GM19025 (cell line): ENCODE measurements around the gene TUBB3.
"Not testable (repeated sequence)": the region's sequence is repeated elsewhere in the genome, so short reads cannot be mapped to it uniquely, and the experiment has no call there.

ENCODE experiments used
- ATAC-seq: cut with Tn5 transposase; IDR thresholded peaks from one replicate; pipeline ENCODE4 v1.9.1; 2021; ENCODE audit warnings: mild to moderate bottlenecking, low read depth, moderate library complexity; ENCODE audit not compliant: unreplicated experiment

TUBB3 gene

GRCh38 chr16:89922884-89923639 is at the start of gene TUBB3:
TSS of gene TUBB3 (plus strand) at chr16:89923342. CDS start at chr16:89923402, 60 bp downstream.
- no peak for ATAC-seq

GRCh38 chr16:89873972-89874689 is 49.0 kb upstream of the TUBB3 start:
- peak; percentile 66 for ATAC-seq

DNA sequence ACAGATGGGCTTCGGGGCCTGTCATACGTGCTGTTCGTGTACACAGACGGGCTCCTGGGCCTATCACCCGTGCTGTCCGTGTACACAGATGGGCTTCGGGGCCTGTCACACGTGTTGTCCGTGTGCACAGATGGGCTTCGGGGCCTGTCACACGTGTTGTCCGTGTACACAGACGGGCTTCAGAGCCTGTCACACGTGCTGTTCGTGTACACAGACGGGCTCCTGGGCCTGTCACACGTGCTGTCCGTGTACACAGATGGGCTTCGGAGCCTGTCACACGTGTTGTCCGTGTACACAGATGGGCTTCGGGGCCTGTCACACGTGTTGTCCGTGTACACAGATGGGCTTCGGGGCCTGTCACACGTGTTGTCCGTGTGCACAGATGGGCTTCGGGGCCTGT is 44.0 kb upstream of the TUBB3 start:
- not testable (repeated sequence) for ATAC-seq

GRCh38 chr16:89880477-89881367 is 42.4 kb upstream of the TUBB3 start:
- ATAC-seq, result no peak

- no peak for ATAC-seq
Observed at GRCh38 chr16:89881368-89881730, 41.8 kb upstream of the TUBB3 start.

DNA sequence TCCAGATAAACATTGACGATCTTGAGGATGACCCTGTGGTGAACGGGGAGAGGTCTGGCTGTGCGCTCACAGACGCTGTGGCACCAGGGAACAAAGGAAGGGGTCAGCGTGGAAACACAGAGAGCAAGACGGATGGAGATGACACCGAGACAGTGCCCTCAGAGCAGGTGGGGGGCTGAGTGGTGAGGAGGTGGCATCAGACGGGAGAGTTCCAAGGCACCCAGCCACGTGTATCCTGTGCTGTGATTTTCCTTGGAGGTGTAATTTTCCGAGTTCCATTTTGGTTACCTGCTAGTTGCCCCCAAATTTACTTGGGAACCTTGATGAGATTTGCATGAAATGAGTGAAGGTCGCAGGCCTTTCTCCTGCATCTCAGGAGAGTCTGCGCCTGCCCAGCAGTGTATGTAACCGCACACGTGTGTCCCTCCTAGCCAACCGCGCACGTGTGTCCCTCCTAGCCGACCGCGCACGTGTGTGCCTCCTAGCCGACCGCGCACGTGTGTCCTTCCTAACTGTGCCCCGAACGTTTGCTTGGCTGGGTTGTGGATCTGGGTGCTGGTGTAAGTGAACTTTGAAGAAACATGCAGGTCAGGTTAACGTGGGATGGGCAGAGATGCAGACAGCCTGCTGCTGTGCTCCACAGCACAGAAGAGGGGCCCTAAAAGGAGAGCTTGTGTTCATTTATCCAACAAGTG is 39.6 kb upstream of the TUBB3 start:
- ATAC-seq, result no peak

DNA sequence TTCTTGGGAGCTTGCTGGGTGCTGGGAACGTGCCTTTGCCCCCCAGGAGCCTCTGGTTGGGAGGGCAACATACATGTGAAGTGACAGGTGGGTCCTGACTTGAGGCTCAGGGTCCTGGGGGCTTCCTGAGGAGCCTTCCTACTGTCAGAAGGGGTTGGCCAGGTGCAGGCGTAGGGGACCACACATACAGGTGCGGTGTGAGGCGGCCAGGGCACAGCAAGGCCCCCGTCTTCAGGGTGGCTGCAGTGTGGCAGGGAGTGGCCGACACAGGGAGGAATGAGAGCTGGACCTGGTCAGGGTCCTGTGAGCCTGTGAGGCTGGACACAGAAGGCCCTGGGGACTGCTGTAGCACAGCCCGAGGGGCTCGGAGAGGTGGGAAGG is 39.1 kb upstream of the TUBB3 start:
- ATAC-seq, result no peak

GRCh38 chr16:89887243-89887642 is 35.9 kb upstream of the TUBB3 start:
- no peak for ATAC-seq

DNA sequence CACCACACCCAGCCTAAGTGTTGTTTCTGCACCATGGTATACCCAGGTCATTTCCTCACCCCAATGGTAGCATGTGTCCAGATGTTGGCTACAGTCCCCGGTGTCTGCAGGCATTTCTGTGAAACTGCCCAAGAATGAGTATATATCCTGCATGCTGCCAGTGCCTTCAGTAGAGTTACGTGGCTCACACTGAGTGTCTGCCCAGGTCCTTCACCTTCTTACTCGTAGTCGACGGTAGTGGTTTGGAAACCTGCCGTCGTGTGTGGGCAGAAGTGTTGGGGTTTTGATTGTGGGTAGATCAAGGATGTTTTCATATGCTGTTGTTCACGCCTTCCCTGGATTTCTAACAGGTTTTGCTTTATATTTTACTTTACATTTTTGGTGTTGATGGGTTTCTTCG is 32.9 kb upstream of the TUBB3 start:
- no peak for ATAC-seq

GRCh38 chr16:89890886-89891657 is 32.1 kb upstream of the TUBB3 start:
- ATAC-seq, result no peak

DNA sequence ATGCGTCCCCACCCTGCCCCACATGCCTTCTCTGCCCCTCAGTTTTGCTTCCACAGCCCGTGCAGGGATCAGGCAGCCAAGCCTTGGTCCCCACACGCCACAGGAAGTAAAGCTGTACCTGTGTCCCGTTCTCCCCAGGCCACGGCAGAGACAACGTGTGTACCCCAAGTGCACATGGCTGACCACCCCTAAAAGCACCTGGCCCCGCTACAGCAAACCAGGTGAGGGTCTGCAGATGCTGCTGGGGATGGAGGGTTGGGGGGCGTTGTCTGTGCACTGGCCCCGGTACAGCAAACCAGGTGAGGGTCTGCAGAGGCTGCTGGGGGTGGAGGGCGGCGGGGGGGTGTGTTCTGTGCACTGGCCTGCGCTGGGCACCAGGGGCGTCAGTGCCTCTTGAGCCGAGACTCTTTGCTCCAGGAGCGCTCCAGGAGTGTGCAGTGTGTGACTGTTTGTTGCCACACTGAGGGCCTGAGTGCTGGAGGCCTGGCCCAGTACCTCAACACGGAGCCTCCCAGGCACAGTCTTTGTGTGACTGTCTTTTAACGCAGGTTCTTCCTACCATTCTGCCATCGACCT is 31.0 kb upstream of the TUBB3 start:
- ATAC-seq, result no peak

GRCh38 chr16:89892635-89893034 is 30.5 kb upstream of the TUBB3 start:
- ATAC-seq, result no peak

DNA sequence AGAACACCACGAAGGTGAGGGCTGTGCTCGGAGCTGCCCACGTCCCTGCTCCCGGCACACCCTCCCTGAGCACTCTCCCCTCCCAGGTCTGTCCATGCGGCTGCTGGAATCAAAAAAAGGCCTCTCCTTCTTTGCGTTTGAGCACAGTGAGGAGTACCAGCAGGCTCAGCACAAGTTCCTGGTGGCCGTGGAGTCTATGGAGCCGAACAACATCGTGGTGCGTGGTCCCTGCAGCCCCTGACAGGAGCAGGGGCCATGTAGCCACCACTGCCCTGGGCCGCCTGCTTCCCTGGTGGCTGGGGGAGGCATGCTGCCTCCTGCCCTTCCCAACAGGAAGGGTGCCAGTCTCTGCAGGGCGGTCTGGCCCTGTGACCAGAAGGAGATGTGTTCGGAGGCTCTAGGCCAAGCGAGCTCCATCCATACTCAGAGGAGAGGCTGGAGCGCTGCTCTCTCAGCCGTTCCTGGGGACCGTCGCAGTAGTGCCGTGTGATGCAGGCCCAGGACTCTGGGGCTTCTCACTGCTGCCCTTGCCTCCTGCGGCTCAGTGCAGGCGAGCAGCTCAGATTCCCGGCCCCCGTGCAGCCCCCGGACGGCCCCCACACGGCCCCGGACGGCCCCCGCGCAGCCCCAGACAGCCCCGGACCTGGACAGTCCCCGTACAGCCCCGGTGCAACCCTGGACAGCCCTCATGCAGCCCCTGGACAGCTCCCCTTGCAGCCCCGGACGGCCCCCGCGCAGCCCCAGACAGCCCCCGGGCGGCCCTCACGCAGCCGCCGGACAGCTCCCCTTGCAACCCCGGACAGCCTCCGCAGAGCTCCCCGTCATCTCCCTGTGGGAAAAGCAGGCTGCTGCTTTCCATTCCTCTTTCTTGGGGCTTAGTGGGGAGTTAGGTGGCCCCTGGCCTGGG is 29.2 kb upstream of the TUBB3 start:
- ATAC-seq, result no peak

- no peak for ATAC-seq
Observed at GRCh38 chr16:89895482-89896250, 27.5 kb upstream of the TUBB3 start.

GRCh38 chr16:89897204-89897603 is 25.9 kb upstream of the TUBB3 start:
- no peak for ATAC-seq

DNA sequence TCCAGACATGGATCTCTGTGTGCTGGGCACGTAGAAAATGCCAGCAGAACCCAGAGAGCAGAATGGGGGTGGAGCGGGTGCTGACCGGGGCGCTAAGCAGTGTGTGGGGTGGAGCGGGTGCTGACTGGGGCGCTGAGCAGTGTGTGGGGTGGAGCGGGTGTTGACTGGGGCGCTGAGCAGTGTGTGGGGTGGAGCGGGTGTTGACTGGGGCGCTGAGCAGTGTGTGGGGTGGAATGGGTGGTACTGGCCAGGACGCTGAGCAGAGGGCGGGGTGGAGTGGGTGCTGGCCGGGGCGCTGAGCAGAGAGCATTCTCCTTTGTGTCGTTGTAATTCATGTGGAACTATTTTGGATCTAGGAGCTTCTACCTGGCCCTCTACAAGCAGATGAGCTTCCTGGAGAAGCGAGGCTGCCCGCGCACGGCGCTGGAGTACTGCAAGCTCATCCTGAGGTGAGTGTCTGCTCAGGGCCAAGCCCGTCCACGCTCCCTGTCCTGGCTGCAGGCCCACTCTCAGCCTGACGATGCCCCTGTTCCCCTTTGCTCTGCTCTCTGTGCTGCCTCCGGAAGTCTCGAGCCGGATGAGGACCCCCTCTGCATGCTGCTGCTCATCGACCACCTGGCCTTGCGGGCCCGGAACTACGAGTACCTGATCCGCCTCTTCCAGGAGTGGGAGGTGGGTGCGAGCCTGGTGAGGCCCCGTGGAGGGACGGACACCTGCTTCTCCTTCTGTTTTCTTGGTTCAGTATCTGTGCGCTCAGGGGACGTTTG is 24.8 kb upstream of the TUBB3 start:
- no peak for ATAC-seq

DNA sequence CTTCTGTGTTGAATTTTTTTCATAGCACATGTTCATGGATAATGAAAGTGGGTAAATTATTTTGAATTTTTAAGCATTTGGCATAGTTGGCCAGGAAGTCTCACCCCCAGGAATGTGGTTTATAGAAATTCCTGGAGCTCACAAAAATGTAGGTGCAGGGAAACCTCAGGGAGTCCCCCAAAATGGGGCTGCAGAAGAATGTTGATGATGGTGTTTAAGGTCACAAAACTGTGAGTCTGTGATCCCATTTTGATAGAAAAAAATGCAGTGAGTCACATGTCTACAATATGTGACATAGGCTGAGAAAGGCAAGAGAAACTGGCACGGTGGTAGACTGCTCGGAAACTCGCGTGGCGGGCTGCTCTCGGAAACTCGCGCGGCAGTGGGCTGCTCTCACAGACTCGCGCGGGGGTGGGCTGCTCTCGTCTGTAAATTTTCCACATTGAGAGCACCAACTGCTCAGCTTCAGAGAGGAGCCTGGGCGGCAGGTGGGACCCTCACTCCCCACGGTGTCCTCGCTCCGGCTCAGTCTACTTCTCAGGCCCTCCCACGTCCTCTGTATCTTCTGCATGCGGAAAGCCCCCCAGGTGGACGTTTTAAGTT is 23.2 kb upstream of the TUBB3 start:
- ATAC-seq, result no peak
